Thoracic aorta (tissue), 2 donors: ENCODE measurements around the gene ADAM22. TPM values are rescaled to one million over a fixed set of nuclear protein-coding genes. Genes with fewer than 3 reads are reported as not detected.

Experiments
- ATAC-seq: fragments of 150-250 bp; one replicate; pipeline ENCODE4 v1.8.0; 2017; ENCODE audit warnings: low read depth; ENCODE audit not compliant: insufficient number of reproducible peaks, low FRiP score
- DNase-seq: peaks from one replicate; pipeline ENCODE4 v3.0.0-alpha.2; 2020; ENCODE audit warnings: low spot score
- H3K27ac ChIP-seq, 2 donors: fragments of 200-600 bp; sonication (generic); 1 replicate in 1 of 2; 2 replicates in 1 of 2; pipeline ENCODE4 v1.5.1; 2016; ENCODE audit warnings: mild to moderate bottlenecking in 2 of 2, moderate library complexity in 2 of 2
- H3K27me3 ChIP-seq: fragments of 200-600 bp; sonication (generic); replicated peaks from 2 replicates; pipeline ENCODE4 v1.6.0; 2016; ENCODE audit warnings: mild to moderate bottlenecking; ENCODE audit not compliant: insufficient read depth
- H3K36me3 ChIP-seq: fragments of 200-600 bp; sonication (generic); one replicate; pipeline ENCODE4 v1.5.1; 2016
- H3K4me1 ChIP-seq, 2 donors: fragments of 200-600 bp; sonication (generic); 1 replicate in 1 of 2; 2 replicates in 1 of 2; pipeline versions ENCODE4 v1.5.1 to v1.6.0; 2016; ENCODE audit warnings: low read depth in 2 of 2, mild to moderate bottlenecking in 1 of 2; ENCODE audit not compliant: control insufficient read depth in 1 of 2
- H3K4me3 ChIP-seq: fragments of 200-600 bp; sonication (generic); 2 replicates; pipeline ENCODE4 v1.5.1; 2016; ENCODE audit warnings: mild to moderate bottlenecking
- H3K9me3 ChIP-seq: fragments of 200-600 bp; sonication (generic); 2 replicates; pipeline ENCODE4 v1.5.1; 2016
- total RNA-seq, 2 donors: library from RNA; depleted of rRNA; stranded (reverse); fragments of >200 nt; gene quantifications; one replicate each; pipeline versions ENCODE4 v1.1.0 to v1.2.3, GENCODE V29; 2016
- TF ChIP-seq, protein P1 (sequence below): fragments of 200-600 bp; sonication (generic); IDR thresholded peaks from one replicate; pipeline ENCODE4 v1.5.1; 2019; ENCODE audit warnings: antibody characterized with exemption

ADAM22 gene
- total RNA-seq, 2 donors from 2014 or later = 5.0 to 5.4 TPM

DNA sequence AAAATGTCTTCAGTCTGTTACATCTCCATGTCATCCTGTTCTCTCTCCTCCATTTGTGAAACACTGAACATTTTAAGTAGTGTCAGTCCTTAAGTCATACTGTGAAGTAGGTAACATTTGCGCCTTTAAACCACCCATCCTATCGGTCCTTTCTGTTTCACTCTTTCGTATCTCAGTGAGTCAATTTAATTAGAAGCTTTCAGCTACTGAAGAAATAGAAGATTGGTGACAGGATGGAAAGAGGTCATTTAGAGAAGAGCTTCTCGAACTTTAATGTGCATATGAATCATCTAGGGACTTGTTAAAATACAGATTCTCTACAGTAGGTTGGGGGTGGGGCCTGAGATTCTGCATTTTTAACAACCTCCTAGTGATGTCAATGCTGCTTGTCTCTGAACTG, 172.4 kb downstream of the ADAM22 start:
- no peaks in the 10 kb centered on the region for H3K36me3 ChIP-seq
- TF ChIP-seq, protein P1, sequence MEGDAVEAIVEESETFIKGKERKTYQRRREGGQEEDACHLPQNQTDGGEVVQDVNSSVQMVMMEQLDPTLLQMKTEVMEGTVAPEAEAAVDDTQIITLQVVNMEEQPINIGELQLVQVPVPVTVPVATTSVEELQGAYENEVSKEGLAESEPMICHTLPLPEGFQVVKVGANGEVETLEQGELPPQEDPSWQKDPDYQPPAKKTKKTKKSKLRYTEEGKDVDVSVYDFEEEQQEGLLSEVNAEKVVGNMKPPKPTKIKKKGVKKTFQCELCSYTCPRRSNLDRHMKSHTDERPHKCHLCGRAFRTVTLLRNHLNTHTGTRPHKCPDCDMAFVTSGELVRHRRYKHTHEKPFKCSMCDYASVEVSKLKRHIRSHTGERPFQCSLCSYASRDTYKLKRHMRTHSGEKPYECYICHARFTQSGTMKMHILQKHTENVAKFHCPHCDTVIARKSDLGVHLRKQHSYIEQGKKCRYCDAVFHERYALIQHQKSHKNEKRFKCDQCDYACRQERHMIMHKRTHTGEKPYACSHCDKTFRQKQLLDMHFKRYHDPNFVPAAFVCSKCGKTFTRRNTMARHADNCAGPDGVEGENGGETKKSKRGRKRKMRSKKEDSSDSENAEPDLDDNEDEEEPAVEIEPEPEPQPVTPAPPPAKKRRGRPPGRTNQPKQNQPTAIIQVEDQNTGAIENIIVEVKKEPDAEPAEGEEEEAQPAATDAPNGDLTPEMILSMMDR = no peak
- no peaks in the 10 kb centered on the region for H3K9me3 ChIP-seq
- no peak overlapping the region for H3K4me3 ChIP-seq
- ATAC-seq = no peak
- no peaks in the 10 kb centered on the region for H3K4me1 ChIP-seq
- no peak overlapping the region for H3K27ac ChIP-seq
- no peak for DNase-seq
- no peaks in the 10 kb centered on the region for H3K27me3 ChIP-seq

DNA sequence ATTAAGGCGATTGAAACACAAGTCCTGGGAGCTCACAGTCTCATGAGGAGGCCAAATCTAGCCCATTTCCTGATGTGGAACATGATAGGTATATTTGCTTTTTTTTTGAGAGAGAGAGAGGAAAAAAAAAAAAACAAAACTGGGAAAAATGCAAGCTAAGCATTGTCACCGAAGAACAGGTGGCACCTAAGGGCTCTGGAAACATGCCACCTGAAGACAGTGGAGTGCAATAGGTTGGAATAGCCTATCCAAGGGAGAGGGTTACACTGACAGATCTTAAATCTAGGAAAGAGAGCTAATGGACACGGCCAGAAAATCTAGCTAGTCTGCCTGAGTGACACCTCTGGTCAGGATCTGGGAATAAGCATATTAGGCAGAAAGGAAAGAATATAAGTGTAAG, 175.6 kb downstream of the ADAM22 start:
- Histone ChIP-seq H3K4me1 (peaks cover 0 to 5% of the 10 kb centered on the region in 2 donors), H3K4me3 (no peak overlapping the region), H3K27me3 (no peaks in the 10 kb centered on the region), H3K27ac (no peak overlapping the region), H3K36me3 (no peaks in the 10 kb centered on the region), H3K9me3 (no peaks in the 10 kb centered on the region)
- ATAC-seq (no peak), DNase-seq (no peak)
- TF ChIP-seq, protein P1 = no peak

DNA sequence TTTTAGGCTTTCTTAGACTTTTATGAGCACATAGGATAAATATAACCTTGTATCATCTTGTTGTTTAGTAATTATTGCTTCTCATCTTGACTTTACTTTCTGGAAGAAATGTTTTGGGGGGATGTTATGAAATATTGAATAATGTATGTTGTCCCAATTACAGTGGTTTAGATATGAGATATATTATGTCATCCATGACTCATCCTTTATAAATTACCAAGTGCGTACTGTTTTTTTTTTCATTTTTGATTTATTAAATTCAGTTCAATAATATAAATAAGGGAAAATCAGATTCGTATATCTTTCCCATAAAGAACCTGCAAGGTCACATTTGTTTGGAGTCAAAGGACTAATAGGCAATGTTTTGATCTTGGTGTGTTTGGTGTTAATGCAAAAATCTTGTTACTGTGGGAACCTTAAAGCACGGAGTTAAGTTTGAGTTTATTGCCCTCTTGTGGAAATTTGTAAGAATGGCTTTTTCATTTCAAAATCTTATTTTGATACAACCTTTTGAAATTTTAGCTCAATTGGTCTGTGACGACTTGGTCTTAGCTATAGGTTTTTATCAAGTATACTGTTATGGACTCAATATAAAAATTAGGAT, 177.2 kb downstream of the ADAM22 start:
- H3K4me1 ChIP-seq = peaks cover 0 to 5% of the 10 kb centered on the region in 2 donors
- H3K27me3 ChIP-seq = no peaks in the 10 kb centered on the region
- H3K36me3 ChIP-seq = no peaks in the 10 kb centered on the region
- TF ChIP-seq, protein P1 = peak; percentile 55
- no peaks in the 10 kb centered on the region for H3K9me3 ChIP-seq
- no peak overlapping the region for H3K4me3 ChIP-seq
- ATAC-seq (peak; percentile 56), DNase-seq (no peak)
- no peak overlapping the region for H3K27ac ChIP-seq

DNA sequence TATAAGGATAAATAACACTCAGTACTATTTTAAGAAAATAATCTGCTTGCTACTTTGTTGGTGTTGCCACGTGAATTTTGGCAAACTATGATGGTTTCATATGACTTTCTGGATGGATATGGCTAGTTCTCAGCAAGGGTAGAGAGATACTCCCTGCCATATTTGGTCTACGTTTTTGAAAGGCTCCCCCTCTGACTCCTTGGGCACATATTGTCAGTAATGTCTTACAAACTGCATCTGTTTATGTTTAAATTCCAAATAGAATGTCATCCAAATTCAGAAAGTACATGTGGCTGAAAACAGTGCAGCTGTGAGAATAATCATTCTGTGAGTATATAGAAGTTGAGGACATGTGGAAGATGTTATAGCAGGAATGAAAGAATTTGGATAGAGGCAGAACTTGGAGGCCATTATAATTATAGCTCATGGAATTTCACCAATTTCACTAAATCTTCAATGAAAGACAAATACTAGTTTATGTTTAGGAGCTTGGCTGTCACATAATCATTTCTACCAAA, 178.0 kb downstream of the ADAM22 start:
- TF ChIP-seq, protein P1 = no peak
- no peak for ATAC-seq
- no peak overlapping the region for H3K27ac ChIP-seq
- H3K4me3 ChIP-seq = no peak overlapping the region
- no peaks in the 10 kb centered on the region for H3K27me3 ChIP-seq
- no peak for DNase-seq
- no peaks in the 10 kb centered on the region for H3K36me3 ChIP-seq
- no peaks in the 10 kb centered on the region for H3K9me3 ChIP-seq
- H3K4me1 ChIP-seq = peaks cover 0 to 5% of the 10 kb centered on the region in 2 donors

DNA sequence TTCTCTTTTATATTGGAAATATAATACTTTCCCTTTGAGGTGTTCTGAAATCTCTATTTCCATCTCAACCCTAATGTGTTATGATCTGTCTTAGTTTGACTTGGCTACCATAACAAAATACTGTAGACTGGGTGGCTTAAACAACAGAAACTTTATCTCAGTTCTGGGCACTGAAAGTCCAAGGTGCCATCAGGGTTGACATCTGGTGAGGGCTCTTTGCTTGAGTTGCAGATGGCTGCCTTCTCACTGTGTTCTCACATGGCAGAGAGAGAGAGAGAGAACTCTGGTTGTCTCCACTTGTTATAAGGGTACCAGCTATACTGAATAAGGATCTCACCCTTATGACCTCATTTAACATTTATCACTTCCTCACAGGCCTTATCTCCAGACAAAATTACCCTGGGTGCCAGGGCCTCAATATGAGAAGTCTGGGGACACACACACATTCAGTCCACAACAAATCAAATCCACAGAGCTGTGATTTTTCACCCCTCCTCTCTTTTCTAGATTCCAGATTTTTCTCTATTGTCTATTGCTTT, 181.3 kb downstream of the ADAM22 start:
- DNase-seq (no peak), ATAC-seq (no peak)
- peaks cover 0 to 5% of the 10 kb centered on the region in 2 donors for H3K4me1 ChIP-seq
- TF ChIP-seq, protein P1 = no peak
- no peaks in the 10 kb centered on the region for H3K9me3 ChIP-seq
- no peaks in the 10 kb centered on the region for H3K36me3 ChIP-seq
- no peak overlapping the region for H3K4me3 ChIP-seq
- no peak overlapping the region for H3K27ac ChIP-seq
- H3K27me3 ChIP-seq = no peaks in the 10 kb centered on the region
